ENCODE results near the gene FBXO31. TPM values are rescaled to one million over a fixed set of nuclear protein-coding genes. Genes with fewer than 3 reads are reported as not detected.
A peak's percentile ranks its signal among the peaks of the same experiment; 100 is the strongest.

The FBXO31 gene
- total and polyA plus RNA-seq, 2 of the 13 experiments (the other 11 are each of a cell fraction or from before 2014, with no cell fraction given), result 92.4 to 101 TPM

DNA sequence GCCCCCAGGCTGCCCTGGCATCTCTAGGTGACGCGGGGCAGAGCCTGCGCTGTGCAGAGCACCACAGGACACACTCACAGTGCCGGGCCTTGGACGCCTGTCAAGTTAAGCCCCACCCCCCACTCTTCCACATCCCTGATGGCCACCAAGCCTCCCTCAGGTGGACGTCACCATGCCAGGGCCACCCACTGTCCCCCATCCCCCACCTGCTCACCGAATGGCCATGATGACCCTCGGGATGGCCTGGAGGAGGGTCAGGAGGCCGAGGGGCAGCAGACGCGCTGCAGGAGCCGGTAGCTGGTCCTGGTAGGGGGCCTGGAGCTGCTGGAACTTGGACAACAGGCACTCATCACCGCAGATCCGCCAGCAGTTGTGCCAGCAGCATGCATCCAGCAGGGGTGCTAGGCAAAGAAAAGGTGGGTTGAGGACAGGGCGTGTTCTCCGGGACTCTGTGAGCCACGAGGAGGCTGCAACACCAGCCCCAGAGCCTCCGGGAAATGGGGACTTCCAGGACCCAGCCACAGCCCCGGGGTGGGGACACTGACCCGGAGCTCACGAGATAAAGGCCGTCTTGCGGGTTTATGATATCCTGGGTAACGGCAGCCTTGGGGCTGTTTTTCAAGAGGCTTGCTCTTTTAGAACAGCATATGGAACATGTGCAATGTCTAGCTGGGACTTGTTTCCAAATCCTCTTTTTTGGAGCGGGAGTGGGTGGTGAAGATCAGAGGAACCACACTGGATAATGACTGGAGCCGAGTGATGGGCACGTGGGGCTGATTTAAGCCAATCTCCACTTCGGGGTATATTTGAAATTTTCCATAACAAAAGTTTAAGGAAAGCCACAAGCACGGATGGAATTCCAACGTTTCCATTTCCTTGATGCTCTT is 77.8 kb downstream of the FBXO31 start:
- DNase-seq (ENCODE audit: low spot score), result no peak
- in situ Hi-C loops (cut with HindIII; ENCODE audit: extremely low pct_ligation_motif_present, low pct_unique_long_range_greater_than_20kb), result no loop called here
- Histone ChIP-seq H4K20me1 (ENCODE audit: insufficient read depth, low read length) (no peaks in the 10 kb centered on the region), H3K4me3 (replicated peaks in 1 of 3; ENCODE audit: insufficient read depth in 1 of 3, low read depth in 2 of 3, low read length in 3 of 3) (no peak overlapping the region), H3K36me3 (replicated peaks in 1 of 2; ENCODE audit: control insufficient read depth in 1 of 2, insufficient read depth in 2 of 2, low read length in 2 of 2) (no peaks in the 10 kb centered on the region; a peak in 1 of 5 replicates), H2AFZ (ENCODE audit: low read length) (no peak overlapping the region), H3K4me1 (ENCODE audit: insufficient read depth, low read length) (peaks cover 8% of the 10 kb centered on the region), H3K9ac (ENCODE audit: insufficient read depth, low read depth, low read length) (no peak overlapping the region), H3K27me3 (ENCODE audit: control insufficient read depth in 1 of 2, insufficient read depth in 2 of 2, low read length in 2 of 2) (no peaks in the 10 kb centered on the region), H3K79me2 (ENCODE audit: insufficient read depth, low read length) (no peaks in the 10 kb centered on the region), H3K27ac (ENCODE audit: extremely low read length, insufficient read depth, low read length) (no peak overlapping the region), H3K4me2 (ENCODE audit: low read depth, low read length) (no peak overlapping the region), H3K9me3 (ENCODE audit: low read length) (no peaks in the 10 kb centered on the region)
- CTCF ChIA-PET (ENCODE audit: low intra/inter-chr PET ratio, low total read pairs), result no interaction called here
- BruUV-seq (replicated peaks), result no TSS peak
- no peak for FAIRE-seq
- WGBS (ENCODE audit: low lambda C conversion rate), result 84% methylated on average over 24 of the region's 30 CpGs
- POLR2A ChIA-PET, result no interaction called here
- intact Hi-C loops (cut with micrococcal nuclease; ENCODE audit: unreplicated experiment), result no loop called here
- TF ChIP-seq, protein P1, sequence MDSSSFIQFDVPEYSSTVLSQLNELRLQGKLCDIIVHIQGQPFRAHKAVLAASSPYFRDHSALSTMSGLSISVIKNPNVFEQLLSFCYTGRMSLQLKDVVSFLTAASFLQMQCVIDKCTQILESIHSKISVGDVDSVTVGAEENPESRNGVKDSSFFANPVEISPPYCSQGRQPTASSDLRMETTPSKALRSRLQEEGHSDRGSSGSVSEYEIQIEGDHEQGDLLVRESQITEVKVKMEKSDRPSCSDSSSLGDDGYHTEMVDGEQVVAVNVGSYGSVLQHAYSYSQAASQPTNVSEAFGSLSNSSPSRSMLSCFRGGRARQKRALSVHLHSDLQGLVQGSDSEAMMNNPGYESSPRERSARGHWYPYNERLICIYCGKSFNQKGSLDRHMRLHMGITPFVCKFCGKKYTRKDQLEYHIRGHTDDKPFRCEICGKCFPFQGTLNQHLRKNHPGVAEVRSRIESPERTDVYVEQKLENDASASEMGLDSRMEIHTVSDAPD (CRISPR knock-in tag; IDR thresholded peaks at IDR 0.05), result no peak
- TF ChIP-seq, protein P2, sequence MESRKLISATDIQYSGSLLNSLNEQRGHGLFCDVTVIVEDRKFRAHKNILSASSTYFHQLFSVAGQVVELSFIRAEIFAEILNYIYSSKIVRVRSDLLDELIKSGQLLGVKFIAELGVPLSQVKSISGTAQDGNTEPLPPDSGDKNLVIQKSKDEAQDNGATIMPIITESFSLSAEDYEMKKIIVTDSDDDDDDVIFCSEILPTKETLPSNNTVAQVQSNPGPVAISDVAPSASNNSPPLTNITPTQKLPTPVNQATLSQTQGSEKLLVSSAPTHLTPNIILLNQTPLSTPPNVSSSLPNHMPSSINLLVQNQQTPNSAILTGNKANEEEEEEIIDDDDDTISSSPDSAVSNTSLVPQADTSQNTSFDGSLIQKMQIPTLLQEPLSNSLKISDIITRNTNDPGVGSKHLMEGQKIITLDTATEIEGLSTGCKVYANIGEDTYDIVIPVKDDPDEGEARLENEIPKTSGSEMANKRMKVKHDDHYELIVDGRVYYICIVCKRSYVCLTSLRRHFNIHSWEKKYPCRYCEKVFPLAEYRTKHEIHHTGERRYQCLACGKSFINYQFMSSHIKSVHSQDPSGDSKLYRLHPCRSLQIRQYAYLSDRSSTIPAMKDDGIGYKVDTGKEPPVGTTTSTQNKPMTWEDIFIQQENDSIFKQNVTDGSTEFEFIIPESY (CRISPR knock-in tag; IDR thresholded peaks at IDR 0.05), result peak; percentile 67; the same call in 1 of the 2 replicates
- peak; percentile 27 for TF ChIP-seq AGO2 (optimal IDR thresholded peaks at IDR 0.05; ENCODE audit: low read depth, low read length)
- peak; percentile 68 for ATAC-seq

All from HepG2 (cell line).